Lower lobe of right lung (tissue), 2 donors: ENCODE data around the gene LTB4R. TPM values are rescaled to one million over a fixed set of nuclear protein-coding genes. Genes with fewer than 3 reads are reported as not detected.
A peak's percentile ranks its signal among the peaks of the same experiment; 100 is the strongest.

Experiments used
- ATAC-seq, 2 donors: fragments of 200-7000 bp; cut with Tn5 transposase; one replicate each; pipeline ENCODE4 v1.9.1; 2020 to 2022; ENCODE audit warnings: mild to moderate bottlenecking in 2 of 2, moderate library complexity in 2 of 2
- DNase-seq: peaks from one replicate; pipeline ENCODE4 v3.0.0-alpha.2; 2020
- H3K27ac ChIP-seq: fragments of 200-600 bp; one replicate; pipeline ENCODE4 v1.8.0; 2022
- H3K27me3 ChIP-seq: fragments of 200-600 bp; one replicate; pipeline ENCODE4 v1.8.0; 2022; ENCODE audit warnings: low read depth
- H3K36me3 ChIP-seq: fragments of 200-600 bp; one replicate; pipeline ENCODE4 v1.8.0; 2022; ENCODE audit warnings: mild to moderate bottlenecking
- H3K4me1 ChIP-seq: fragments of 200-600 bp; one replicate; pipeline ENCODE4 v1.8.0; 2022
- H3K4me3 ChIP-seq: fragments of 200-600 bp; one replicate; pipeline ENCODE4 v1.8.0; 2022; ENCODE audit warnings: mild to moderate bottlenecking
- H3K9me3 ChIP-seq: fragments of 200-600 bp; one replicate; pipeline ENCODE4 v1.8.0; 2022
- intact Hi-C: fragments of 100-400 bp; cut with DNase I; formaldehyde crosslinking; loops from one replicate; pipeline ENCODE4 v1.11.0; 2022
- total RNA-seq: library from RNA; stranded (reverse); fragmentation: NEBNext Ultra II Directional; extraction: Animal tissue kit (Norgen Biotek cat#: 25700); gene quantifications from one replicate; pipeline ENCODE4 v1.2.1, GENCODE V29; 2021
- TF ChIP-seq, protein P1 (sequence below): fragments of 200-600 bp; IDR thresholded peaks from one replicate; pipeline ENCODE4 v1.8.0; 2022; ENCODE audit warnings: antibody characterized with exemption, mild to moderate bottlenecking
- donor health status: DM: no; HTN: yes; CAD: no; lungs with severe emphysema.

Gene LTB4R
- total RNA-seq, 1 donor from 2014 or later, result 14.1 TPM

DNA sequence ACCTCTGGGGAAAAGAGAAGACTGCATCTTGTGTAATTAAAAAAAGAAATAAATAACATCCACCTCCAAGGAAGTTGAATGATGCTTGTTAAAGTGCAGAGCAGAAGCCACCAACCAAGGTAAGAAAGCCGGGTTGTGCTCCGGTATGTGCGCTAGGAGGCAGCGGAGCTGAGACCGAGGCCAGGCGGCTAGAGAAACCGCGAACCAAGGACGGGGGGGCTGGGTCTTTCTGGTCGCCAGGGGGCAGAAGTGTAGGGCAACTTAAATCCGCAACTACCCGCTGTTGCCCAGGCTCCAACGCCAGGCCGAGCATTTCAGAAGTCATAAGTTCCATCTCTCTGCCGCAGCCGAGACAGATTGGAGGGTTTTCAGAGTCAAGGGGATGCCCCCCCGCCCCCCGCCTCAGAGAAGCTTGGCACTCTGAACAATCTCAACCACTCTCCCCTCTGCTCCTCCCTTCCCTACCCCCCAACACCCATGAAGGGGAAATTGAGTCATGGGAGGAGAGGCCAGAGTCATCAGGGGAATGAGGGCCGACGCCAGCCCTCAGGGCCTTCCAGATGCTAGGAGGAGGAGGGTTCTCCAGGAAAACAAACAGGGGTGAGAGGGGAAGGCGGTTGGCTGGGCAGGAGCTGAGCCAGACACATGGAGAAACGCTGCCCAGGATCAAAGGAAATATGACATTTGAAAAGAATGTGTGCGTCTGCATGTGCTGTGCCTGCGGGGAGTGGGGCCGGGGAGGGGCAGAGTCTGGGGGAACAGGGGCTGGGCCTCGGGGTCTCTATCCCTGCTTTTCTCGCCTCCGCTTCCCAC is 54.5 kb downstream of the LTB4R start:
- ATAC-seq, result peak; percentile 69 to 76
- peak; percentile 90 for DNase-seq
- Histone ChIP-seq H3K27ac (peak overlapping the region; percentile 85), H3K36me3 (no peaks in the 10 kb centered on the region), H3K27me3 (peaks cover 17% of the 10 kb centered on the region), H3K9me3 (no peaks in the 10 kb centered on the region), H3K4me3 (peak overlapping the region; percentile 54), H3K4me1 (peaks cover 31% of the 10 kb centered on the region)
- TF ChIP-seq, protein P1, sequence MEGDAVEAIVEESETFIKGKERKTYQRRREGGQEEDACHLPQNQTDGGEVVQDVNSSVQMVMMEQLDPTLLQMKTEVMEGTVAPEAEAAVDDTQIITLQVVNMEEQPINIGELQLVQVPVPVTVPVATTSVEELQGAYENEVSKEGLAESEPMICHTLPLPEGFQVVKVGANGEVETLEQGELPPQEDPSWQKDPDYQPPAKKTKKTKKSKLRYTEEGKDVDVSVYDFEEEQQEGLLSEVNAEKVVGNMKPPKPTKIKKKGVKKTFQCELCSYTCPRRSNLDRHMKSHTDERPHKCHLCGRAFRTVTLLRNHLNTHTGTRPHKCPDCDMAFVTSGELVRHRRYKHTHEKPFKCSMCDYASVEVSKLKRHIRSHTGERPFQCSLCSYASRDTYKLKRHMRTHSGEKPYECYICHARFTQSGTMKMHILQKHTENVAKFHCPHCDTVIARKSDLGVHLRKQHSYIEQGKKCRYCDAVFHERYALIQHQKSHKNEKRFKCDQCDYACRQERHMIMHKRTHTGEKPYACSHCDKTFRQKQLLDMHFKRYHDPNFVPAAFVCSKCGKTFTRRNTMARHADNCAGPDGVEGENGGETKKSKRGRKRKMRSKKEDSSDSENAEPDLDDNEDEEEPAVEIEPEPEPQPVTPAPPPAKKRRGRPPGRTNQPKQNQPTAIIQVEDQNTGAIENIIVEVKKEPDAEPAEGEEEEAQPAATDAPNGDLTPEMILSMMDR, result peak; percentile 87
- intact Hi-C loops, result loop anchor here (10.0 kb wide), 1 partner anchor 49 kb away; no protein-coding TSS in a partner anchor

DNA sequence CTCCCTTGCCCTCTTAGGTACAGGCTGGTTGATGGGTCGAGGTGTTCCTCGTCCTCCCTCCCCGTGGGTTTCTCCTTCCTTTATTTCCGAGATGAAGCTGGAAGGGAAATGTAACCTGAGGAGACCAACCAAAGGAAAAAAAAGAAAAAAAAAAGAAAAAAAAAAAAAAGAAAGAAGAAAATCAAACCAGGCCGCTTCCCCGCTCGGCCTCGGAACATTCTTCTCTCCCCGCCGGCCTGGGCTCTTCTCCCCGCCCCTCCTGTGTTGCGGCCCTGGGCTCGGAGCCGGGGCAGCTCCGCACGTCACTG is 55.1 kb downstream of the LTB4R start:
- no peaks in the 10 kb centered on the region for H3K36me3 ChIP-seq
- peaks cover 31% of the 10 kb centered on the region for H3K4me1 ChIP-seq
- peak overlapping the region; percentile 85 for H3K27ac ChIP-seq
- TF ChIP-seq, protein P1, result no peak
- ATAC-seq (no peak), DNase-seq (no peak)
- intact Hi-C loops, result loop anchor here (10.0 kb wide), 1 partner anchor 48 kb away; no protein-coding TSS in a partner anchor
- H3K4me3 ChIP-seq, result peak overlapping the region; percentile 54
- H3K9me3 ChIP-seq, result no peaks in the 10 kb centered on the region
- H3K27me3 ChIP-seq, result peaks cover 17% of the 10 kb centered on the region

DNA sequence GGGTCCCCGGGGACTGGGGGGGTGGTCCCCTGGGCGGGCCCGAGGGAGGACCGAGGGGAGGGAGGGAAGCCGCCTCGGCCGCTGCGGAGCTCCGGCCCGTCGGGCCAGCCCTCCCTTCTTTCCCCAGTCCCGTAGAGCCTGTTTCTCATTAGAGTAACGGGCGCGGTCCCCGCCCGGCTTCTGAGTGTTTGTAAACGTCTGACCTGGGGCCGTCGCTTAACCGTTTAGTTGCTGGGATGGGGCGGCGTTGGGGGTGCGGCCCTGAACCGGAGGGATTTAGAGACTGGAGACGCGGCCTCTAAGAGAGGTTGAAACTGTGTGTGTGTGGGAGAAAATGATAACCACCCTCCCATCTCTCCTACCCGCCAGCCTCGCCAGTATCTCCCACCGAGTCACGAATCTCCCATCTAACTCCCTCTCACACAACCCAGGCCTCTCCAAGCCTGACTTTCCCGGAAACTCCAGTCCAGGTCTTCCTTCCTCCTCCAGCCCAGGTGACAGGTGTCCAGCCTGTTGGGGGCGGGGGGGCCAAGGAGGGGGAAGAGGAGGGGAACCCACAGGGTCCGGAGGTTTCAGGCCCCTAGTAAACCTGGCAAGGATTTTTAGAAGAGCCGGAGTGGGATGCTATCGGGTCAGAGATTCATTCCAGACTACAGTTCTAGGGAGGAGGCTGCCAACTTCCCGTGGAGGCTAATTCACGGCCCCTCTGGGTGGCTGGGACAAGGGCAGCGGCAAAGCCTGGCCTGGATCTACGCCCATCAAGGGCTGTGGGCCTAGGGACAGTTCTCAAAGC is 55.6 kb downstream of the LTB4R start:
- H3K27ac ChIP-seq, result peak overlapping the region; percentile 85
- peak overlapping the region; percentile 54 for H3K4me3 ChIP-seq
- intact Hi-C loops, result loop anchor here (10.0 kb wide), 1 partner anchor 48 kb away; no protein-coding TSS in a partner anchor
- peaks cover 17% of the 10 kb centered on the region for H3K27me3 ChIP-seq
- H3K9me3 ChIP-seq, result no peaks in the 10 kb centered on the region
- peaks cover 31% of the 10 kb centered on the region for H3K4me1 ChIP-seq
- TF ChIP-seq, protein P1, result no peak
- no peaks in the 10 kb centered on the region for H3K36me3 ChIP-seq
- DNase-seq (peak; percentile 94), ATAC-seq (peak; percentile 91 to 92)

Other genes starting within 250 kb of the LTB4R start
- gene CPNE6, start 239.9 kb upstream of the LTB4R start, total RNA-seq, result not detected
- 42.8 TPM for gene PCK2, start 217.2 kb upstream of the LTB4R start, total RNA-seq
- 64.9 TPM for gene DCAF11, start 196.7 kb upstream of the LTB4R start, total RNA-seq
- 2.0 TPM for gene NRL, start 196.6 kb upstream of the LTB4R start, total RNA-seq
- gene FITM1, start 180.8 kb upstream of the LTB4R start, total RNA-seq, result 0.97 TPM
- 198 TPM for gene PSME1, start 175.3 kb upstream of the LTB4R start, total RNA-seq
- 9.3 TPM for gene EMC9, start 169.9 kb upstream of the LTB4R start, total RNA-seq
- 144 TPM for gene PSME2, start 164.9 kb upstream of the LTB4R start, total RNA-seq
- 67.3 TPM for gene RNF31, start 164.0 kb upstream of the LTB4R start, total RNA-seq
- gene IRF9, start 150.2 kb upstream of the LTB4R start, total RNA-seq, result 158 TPM
- gene REC8, start 139.4 kb upstream of the LTB4R start, total RNA-seq, result 18.4 TPM
- gene IPO4, start 122.7 kb upstream of the LTB4R start, total RNA-seq, result 18.3 TPM
- gene TM9SF1, start 116.1 kb upstream of the LTB4R start, total RNA-seq, result 48.9 TPM
- 0.74 TPM for gene TSSK4, start 105.8 kb upstream of the LTB4R start, total RNA-seq
- 41.9 TPM for gene CHMP4A, start 98.0 kb upstream of the LTB4R start, total RNA-seq
- 13.3 TPM for gene MDP1, start 95.4 kb upstream of the LTB4R start, total RNA-seq
- gene NEDD8, start 79.1 kb upstream of the LTB4R start, total RNA-seq, result 132 TPM
- gene GMPR2, start 78.6 kb upstream of the LTB4R start, total RNA-seq, result 72.3 TPM
- gene TINF2, start 68.9 kb upstream of the LTB4R start, total RNA-seq, result 85.7 TPM
- 5.9 TPM for gene TGM1, start 48.3 kb upstream of the LTB4R start, total RNA-seq
- gene RABGGTA, start 39.9 kb upstream of the LTB4R start, total RNA-seq, result 50.4 TPM
- 22.7 TPM for gene DHRS1, start 11.7 kb upstream of the LTB4R start, total RNA-seq
- 22.0 TPM for gene NOP9, start 11.7 kb upstream of the LTB4R start, total RNA-seq
- gene CIDEB, start 3.5 kb upstream of the LTB4R start, total RNA-seq, result 16.4 TPM
- gene LTB4R2, start 1.4 kb upstream of the LTB4R start, total RNA-seq, result 5.9 TPM
- 42.7 TPM for gene ADCY4, start 23.6 kb downstream of the LTB4R start, total RNA-seq
- gene RIPK3, start 28.5 kb downstream of the LTB4R start, total RNA-seq, result 27.9 TPM
- gene NFATC4, start 56.7 kb downstream of the LTB4R start, total RNA-seq, result 37.0 TPM
- gene NYNRIN, start 87.5 kb downstream of the LTB4R start, total RNA-seq, result 17.9 TPM
- 2.3 TPM for gene CBLN3, start 118.2 kb downstream of the LTB4R start, total RNA-seq
- 61.4 TPM for gene KHNYN, start 118.5 kb downstream of the LTB4R start, total RNA-seq
- gene SDR39U1, start 131.3 kb downstream of the LTB4R start, total RNA-seq, result 61.6 TPM
- 2.4 TPM for gene CMA1, start 196.8 kb downstream of the LTB4R start, total RNA-seq